Natural killer cell (primary cell): ENCODE measurements around the gene CEP104. TPM values are rescaled to one million over a fixed set of nuclear protein-coding genes. Genes with fewer than 3 reads are reported as not detected.

Experiments used
- ATAC-seq, 3 donors: fragments of 150-1000 bp in 2 of 3; fragments of 200-7000 bp in 1 of 3; cut with Tn5 transposase; 1 replicate in 1 of 3; 2 replicates in 2 of 3; pipeline ENCODE4 v1.10.0; 2021; ENCODE audit warnings: mild to moderate bottlenecking in 2 of 3, moderate library complexity in 2 of 3
- DNase-seq, 2 donors: peaks; one replicate each; pipeline versions ENCODE4 v3.0.0 to v3.0.0-alpha.2; 2013 to 2021; ENCODE audit warnings: mixed read lengths in 1 of 2
- H3K27ac ChIP-seq: one replicate; pipeline ENCODE4 v1.5.1; 2013; ENCODE audit warnings: mild to moderate bottlenecking, low read length
- H3K27me3 ChIP-seq: one replicate; pipeline ENCODE4 v1.6.1; 2013; ENCODE audit warnings: low read length; ENCODE audit not compliant: control insufficient read depth, insufficient read depth
- H3K36me3 ChIP-seq: one replicate; pipeline ENCODE4 v1.6.1; 2013; ENCODE audit warnings: low read length; ENCODE audit not compliant: control insufficient read depth, insufficient read depth
- H3K4me1 ChIP-seq: one replicate; pipeline ENCODE4 v1.6.1; 2013; ENCODE audit warnings: low read length; ENCODE audit not compliant: control insufficient read depth, insufficient read depth
- H3K4me3 ChIP-seq: one replicate; pipeline ENCODE4 v1.5.1; 2013; ENCODE audit warnings: low read length
- H3K9me3 ChIP-seq: one replicate; pipeline ENCODE4 v1.6.1; 2013; ENCODE audit warnings: low read length; ENCODE audit not compliant: control insufficient read depth, insufficient read depth
- H3K27ac Mint-ChIP-seq, 2 donors: one replicate each; pipeline ENCODE4 v1.8.0; 2022; ENCODE audit warnings: mild to moderate bottlenecking in 2 of 2, mixed read lengths in 2 of 2, moderate library complexity in 1 of 2
- H3K27me3 Mint-ChIP-seq, 2 donors: one replicate each; pipeline ENCODE4 v1.8.0; 2022; ENCODE audit warnings: low read depth in 2 of 2, mixed read lengths in 2 of 2
- H3K36me3 Mint-ChIP-seq: one replicate; pipeline ENCODE4 v1.8.0; 2022; ENCODE audit warnings: mixed read lengths
- H3K4me1 Mint-ChIP-seq, 2 donors: one replicate each; pipeline ENCODE4 v1.8.0; 2022; ENCODE audit warnings: mixed read lengths in 2 of 2
- H3K4me3 Mint-ChIP-seq: one replicate; pipeline ENCODE4 v1.8.0; 2022; ENCODE audit warnings: mild to moderate bottlenecking, moderate library complexity, mixed read lengths
- H3K9me3 Mint-ChIP-seq, 2 donors: one replicate each; pipeline ENCODE4 v1.8.0; 2022; ENCODE audit warnings: mixed read lengths in 2 of 2
- CTCF ChIP-seq: fragments of 200-600 bp; IDR thresholded peaks from one replicate; pipeline ENCODE4 v1.8.0; 2022; ENCODE audit warnings: antibody characterized with exemption
- WGBS: methylation state at CpG from one replicate; pipeline ENCODE4 v1.1.7; 2013; ENCODE audit warnings: missing lambda C conversion rate; ENCODE audit not compliant: insufficient coverage; 5-methylcytosine and 5-hydroxymethylcytosine counted together
- intact Hi-C: fragments of 100-400 bp; cut with micrococcal nuclease; formaldehyde crosslinking; loops from one replicate; pipeline ENCODE4 v1.14.2; 2022
- total RNA-seq, 4 donors: library from RNA; stranded (reverse); fragments of 120-200 nt in 1 of 4; gene quantifications; one replicate each; pipeline versions ENCODE4 v1.2.3 to v1.2.4, GENCODE V29; 2013 to 2022

The CEP104 gene
- total RNA-seq = 10 to 100 TPM; 37.1 to 60.2 (median 51.8) TPM
- 32.3 TPM for total RNA-seq (2013)

- intact Hi-C loops = loop anchor here (1.0 kb wide), 3 partner anchors 26 to 61 kb away; partner anchors contain the start of genes C1orf174 and LRRC47
These were observed at the start of gene CEP104, which contains the start of gene DFFB for GRCh38 chr1:3856923-3857790. Gene CEP104 (minus strand): TSS chr1:3857211. CDS start chr1:3852407, 4,804 bp downstream. Gene DFFB (plus strand): TSS chr1:3857476. CDS start chr1:3857604, 128 bp downstream.

GRCh38 chr1:3906672-3907020 lies 49.6 kb upstream of the CEP104 start:
- DNase-seq = no peak
- Histone ChIP-seq H3K9me3 (no peaks in the 10 kb centered on the region), H3K4me1 (peaks cover 37% of the 10 kb centered on the region), H3K36me3 (no peaks in the 10 kb centered on the region), H3K4me3 (no peak overlapping the region), H3K27me3 (peaks cover 3% of the 10 kb centered on the region), H3K27ac (no peak overlapping the region)
- ATAC-seq = no peak
- intact Hi-C loops = no loop called here
- H3K9me3 Mint-ChIP-seq = no peaks in the 10 kb centered on the region
- H3K36me3 Mint-ChIP-seq = no peaks in the 10 kb centered on the region
- H3K27ac Mint-ChIP-seq = no peak overlapping the region
- H3K27me3 Mint-ChIP-seq = peaks cover 0 to 11% of the 10 kb centered on the region in 2 donors
- no peak overlapping the region for H3K4me3 Mint-ChIP-seq
- no peak for TF ChIP-seq CTCF
- peaks cover 15 to 19% of the 10 kb centered on the region in 2 donors for H3K4me1 Mint-ChIP-seq
- WGBS = 95% methylated on average over 11 of the region's 11 CpGs

More at GRCh38 chr1:3856923-3857790, at the start of gene CEP104, which contains the start of gene DFFB:
- TF ChIP-seq CTCF = peak; percentile 24
- peaks cover 25% of the 10 kb centered on the region for H3K4me1 ChIP-seq
- H3K36me3 ChIP-seq = no peaks in the 10 kb centered on the region
- Mint-ChIP-seq H3K27me3 (no peaks in the 10 kb centered on the region), H3K27ac (peak within 1 kb of the TSS; percentile 85 to 92), H3K4me1 (peaks cover 24 to 32% of the 10 kb centered on the region in 2 donors), H3K4me3 (peak within 1 kb of the TSS; percentile 98), H3K9me3 (no peaks in the 10 kb centered on the region), H3K36me3 (no peaks in the 10 kb centered on the region)
- no peaks in the 10 kb centered on the region for H3K9me3 ChIP-seq
- no peaks in the 10 kb centered on the region for H3K27me3 ChIP-seq
- WGBS = under 1% methylated on average over 73 of the region's 73 CpGs
- DNase-seq = peak; percentile 92 to 99
- peak within 1 kb of the TSS; percentile 69 for H3K27ac ChIP-seq
- peak within 1 kb of the TSS; percentile 81 for H3K4me3 ChIP-seq
- ATAC-seq = peak; percentile 90 to 94 (median 91)

GRCh38 chr1:3905953-3906671 lies 49.1 kb upstream of the CEP104 start:
- H3K9me3 ChIP-seq = no peaks in the 10 kb centered on the region
- H3K4me1 Mint-ChIP-seq = peaks cover 15 to 19% of the 10 kb centered on the region in 2 donors
- DNase-seq (no peak), ATAC-seq (no peak)
- no peaks in the 10 kb centered on the region for H3K36me3 Mint-ChIP-seq
- peaks cover 0 to 11% of the 10 kb centered on the region in 2 donors for H3K27me3 Mint-ChIP-seq
- 89% methylated on average over 18 of the region's 18 CpGs for WGBS
- H3K27ac Mint-ChIP-seq = no peak overlapping the region
- H3K27me3 ChIP-seq = peaks cover 3% of the 10 kb centered on the region
- H3K4me3 ChIP-seq = no peak overlapping the region
- H3K27ac ChIP-seq = no peak overlapping the region
- H3K36me3 ChIP-seq = no peaks in the 10 kb centered on the region
- H3K9me3 Mint-ChIP-seq = no peaks in the 10 kb centered on the region
- intact Hi-C loops = no loop called here
- TF ChIP-seq CTCF = no peak
- no peak overlapping the region for H3K4me3 Mint-ChIP-seq
- peaks cover 42% of the 10 kb centered on the region for H3K4me1 ChIP-seq
